Measurements from ENCODE around the gene SCAF4.

DNA sequence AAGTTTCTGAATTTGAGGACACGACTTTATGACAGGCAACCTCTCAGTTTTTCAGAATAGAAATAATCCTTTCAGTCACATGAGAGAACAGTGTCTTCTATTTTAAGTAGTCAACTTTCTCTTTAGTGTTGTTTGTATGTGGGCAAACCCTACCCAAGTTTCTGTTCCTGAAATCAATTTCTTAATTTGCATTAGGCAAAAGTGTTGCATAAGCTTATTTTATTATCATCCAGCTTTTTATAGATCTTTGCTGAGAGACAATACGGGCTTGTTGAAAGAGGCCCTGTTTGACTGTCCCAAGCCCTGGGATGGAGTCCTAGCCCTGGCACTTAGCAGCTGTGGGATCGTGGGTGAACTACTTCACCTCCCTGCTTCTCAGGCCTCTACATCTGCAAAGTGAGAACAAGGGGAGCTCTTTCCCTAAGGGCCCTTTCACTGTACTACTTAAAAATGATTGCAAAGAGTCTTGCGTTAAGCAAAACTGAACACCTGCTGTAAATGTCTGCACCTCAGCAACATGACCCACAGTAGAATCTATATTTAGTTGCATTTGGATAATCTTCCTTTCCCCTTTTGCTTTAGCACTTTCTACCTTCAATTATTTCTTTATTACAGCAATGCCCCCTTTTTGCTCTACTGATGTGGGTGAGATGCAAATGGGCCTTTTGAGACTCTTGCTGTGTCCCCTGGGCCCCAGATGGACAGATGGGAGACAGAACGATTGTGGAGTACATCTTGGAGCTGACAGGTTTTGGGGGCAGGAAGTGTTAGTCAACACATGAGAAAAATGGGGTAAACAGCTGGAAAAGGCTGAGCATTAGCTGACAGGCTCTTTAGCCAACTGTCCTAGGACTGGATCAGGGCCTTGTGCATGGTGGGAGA lies 41.0 kb upstream of the SCAF4 start:
- TF ChIP-seq, protein P1, sequence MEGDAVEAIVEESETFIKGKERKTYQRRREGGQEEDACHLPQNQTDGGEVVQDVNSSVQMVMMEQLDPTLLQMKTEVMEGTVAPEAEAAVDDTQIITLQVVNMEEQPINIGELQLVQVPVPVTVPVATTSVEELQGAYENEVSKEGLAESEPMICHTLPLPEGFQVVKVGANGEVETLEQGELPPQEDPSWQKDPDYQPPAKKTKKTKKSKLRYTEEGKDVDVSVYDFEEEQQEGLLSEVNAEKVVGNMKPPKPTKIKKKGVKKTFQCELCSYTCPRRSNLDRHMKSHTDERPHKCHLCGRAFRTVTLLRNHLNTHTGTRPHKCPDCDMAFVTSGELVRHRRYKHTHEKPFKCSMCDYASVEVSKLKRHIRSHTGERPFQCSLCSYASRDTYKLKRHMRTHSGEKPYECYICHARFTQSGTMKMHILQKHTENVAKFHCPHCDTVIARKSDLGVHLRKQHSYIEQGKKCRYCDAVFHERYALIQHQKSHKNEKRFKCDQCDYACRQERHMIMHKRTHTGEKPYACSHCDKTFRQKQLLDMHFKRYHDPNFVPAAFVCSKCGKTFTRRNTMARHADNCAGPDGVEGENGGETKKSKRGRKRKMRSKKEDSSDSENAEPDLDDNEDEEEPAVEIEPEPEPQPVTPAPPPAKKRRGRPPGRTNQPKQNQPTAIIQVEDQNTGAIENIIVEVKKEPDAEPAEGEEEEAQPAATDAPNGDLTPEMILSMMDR (IDR thresholded peaks at IDR 0.05), result no peak
- TF ChIP-seq POLR2A (IDR thresholded peaks at IDR 0.05), result no peak

Data from right lobe of liver (tissue), 4 donors.